ENCODE results near the gene RIGI.

Gene RIGI

DNA sequence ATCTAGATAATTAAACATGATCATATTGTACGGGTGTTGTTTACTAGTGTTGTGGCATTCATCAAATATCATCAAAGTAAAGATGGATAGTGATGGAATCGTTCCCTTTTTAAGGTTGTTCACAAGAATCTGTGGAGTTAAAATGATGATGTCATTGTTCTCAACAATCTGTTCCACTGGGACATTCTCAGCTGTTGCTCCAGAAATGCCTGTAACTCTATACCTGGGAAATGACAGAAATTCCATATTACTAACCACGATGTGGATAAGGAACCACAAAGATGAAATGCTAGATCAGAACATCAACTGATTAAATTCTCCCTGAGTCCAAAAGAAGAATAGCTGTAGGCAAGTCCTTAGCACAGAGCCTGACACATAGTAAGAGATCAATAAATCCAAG, 38.0 kb downstream of the RIGI start:
- TF ChIP-seq, protein P1, sequence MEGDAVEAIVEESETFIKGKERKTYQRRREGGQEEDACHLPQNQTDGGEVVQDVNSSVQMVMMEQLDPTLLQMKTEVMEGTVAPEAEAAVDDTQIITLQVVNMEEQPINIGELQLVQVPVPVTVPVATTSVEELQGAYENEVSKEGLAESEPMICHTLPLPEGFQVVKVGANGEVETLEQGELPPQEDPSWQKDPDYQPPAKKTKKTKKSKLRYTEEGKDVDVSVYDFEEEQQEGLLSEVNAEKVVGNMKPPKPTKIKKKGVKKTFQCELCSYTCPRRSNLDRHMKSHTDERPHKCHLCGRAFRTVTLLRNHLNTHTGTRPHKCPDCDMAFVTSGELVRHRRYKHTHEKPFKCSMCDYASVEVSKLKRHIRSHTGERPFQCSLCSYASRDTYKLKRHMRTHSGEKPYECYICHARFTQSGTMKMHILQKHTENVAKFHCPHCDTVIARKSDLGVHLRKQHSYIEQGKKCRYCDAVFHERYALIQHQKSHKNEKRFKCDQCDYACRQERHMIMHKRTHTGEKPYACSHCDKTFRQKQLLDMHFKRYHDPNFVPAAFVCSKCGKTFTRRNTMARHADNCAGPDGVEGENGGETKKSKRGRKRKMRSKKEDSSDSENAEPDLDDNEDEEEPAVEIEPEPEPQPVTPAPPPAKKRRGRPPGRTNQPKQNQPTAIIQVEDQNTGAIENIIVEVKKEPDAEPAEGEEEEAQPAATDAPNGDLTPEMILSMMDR (IDR thresholded peaks at IDR 0.05), result no peak
- Histone ChIP-seq H3K36me3 (peaks cover 43 to 69% (median 66%) of the 10 kb centered on the region in 3 donors), H3K27me3 (no peaks in the 10 kb centered on the region), H3K27ac (no peak overlapping the region), H3K4me1 (no peaks in the 10 kb centered on the region), H3K9me3 (no peaks in the 10 kb centered on the region), H3K4me3 (no peak overlapping the region)
- no peak for DNase-seq
- intact Hi-C loops (cut with DNase I; ENCODE audit: low total_unique reads), result no loop called here

DNA sequence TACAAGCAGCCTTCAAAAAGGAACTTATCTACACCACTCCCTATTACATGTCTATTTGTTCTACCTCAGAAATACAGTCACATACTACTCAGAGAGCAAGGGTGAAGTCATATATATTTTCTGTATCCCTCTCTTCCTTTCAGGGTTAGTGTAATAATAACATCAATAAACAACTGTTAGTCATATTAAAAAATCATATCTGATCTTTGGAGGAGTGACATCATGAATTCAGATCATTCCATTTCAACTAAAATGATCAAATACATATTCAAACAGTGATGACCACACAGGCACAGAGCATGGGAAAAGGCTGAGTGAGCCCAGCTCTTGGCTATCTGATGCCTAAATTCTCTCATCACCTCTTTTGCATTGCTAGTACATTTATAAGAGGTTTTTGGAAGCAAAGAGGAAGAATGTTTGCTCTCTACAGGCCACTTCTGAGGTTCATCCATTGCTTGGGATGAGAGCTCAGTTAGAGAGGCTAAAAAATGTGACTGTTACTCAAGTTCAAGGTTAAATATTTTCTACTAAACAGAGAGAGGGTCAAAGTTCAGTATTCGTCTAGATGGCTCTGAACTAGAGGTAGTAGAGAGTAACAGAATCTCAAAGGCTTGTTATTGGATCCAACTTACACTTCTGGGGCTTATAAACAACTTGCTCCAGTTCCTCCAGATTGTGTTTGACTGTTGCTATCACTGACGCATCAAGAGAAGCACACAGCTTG, 39.0 kb downstream of the RIGI start:
- Histone ChIP-seq H3K27me3 (no peaks in the 10 kb centered on the region), H3K27ac (no peak overlapping the region), H3K4me1 (no peaks in the 10 kb centered on the region), H3K4me3 (no peak overlapping the region), H3K36me3 (peaks cover 51 to 75% (median 67%) of the 10 kb centered on the region in 3 donors), H3K9me3 (no peaks in the 10 kb centered on the region)
- intact Hi-C loops (cut with DNase I; ENCODE audit: low total_unique reads), result no loop called here
- TF ChIP-seq, protein P1 (IDR thresholded peaks at IDR 0.05), result no peak
- DNase-seq, result no peak

DNA sequence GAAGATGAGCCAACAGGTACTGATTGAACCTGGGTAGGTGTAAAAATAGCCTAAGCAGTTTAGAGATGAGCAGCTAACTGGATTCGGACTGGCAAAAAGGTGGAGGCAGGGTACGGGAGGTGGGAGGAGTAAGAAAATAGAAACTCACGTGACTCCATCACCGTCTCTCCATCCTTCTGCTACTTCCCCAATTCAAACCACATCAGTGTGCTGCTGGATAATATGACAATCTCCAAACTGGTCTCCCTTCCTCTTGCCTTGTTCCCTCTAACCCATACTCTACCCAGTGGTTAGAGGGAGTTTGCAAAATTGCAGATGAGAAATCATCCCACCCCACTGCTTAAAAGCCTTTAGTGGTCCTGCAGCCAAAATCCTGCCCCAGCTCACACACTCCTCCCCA, 42.7 kb downstream of the RIGI start:
- Histone ChIP-seq H3K27ac (no peak overlapping the region), H3K4me1 (no peaks in the 10 kb centered on the region), H3K4me3 (no peak overlapping the region), H3K36me3 (peaks cover 74 to 94% (median 87%) of the 10 kb centered on the region in 3 donors), H3K27me3 (no peaks in the 10 kb centered on the region), H3K9me3 (no peaks in the 10 kb centered on the region)
- TF ChIP-seq, protein P1 (IDR thresholded peaks at IDR 0.05), result no peak
- intact Hi-C loops (cut with DNase I; ENCODE audit: low total_unique reads), result no loop called here
- no peak for DNase-seq

All from tibial artery (tissue), 4 donors.